Endothelial cell of hepatic sinusoid (primary cell): ENCODE results near the gene ACOT7.

Experiments
- in situ Hi-C: cut with HindIII; loops from 2 replicates; pipeline ENCODE4 v1.10.0; 2017; ENCODE audit warnings: low sequenced_read_pairs

The ACOT7 gene

GRCh38 chr1:6294080-6294889, 99.3 kb downstream of the ACOT7 start:
- in situ Hi-C loops, result no loop called here

GRCh38 chr1:6292102-6292501, 101.5 kb downstream of the ACOT7 start:
- in situ Hi-C loops, result no loop called here

GRCh38 chr1:6288665-6289064, 104.9 kb downstream of the ACOT7 start:
- in situ Hi-C loops, result no loop called here

- in situ Hi-C loops, result no loop called here
These were observed 105.5 kb downstream of the ACOT7 start for GRCh38 chr1:6288026-6288425.

GRCh38 chr1:6287431-6287886, 106.1 kb downstream of the ACOT7 start:
- in situ Hi-C loops, result no loop called here

GRCh38 chr1:6287029-6287428, 106.5 kb downstream of the ACOT7 start:
- in situ Hi-C loops, result no loop called here

- in situ Hi-C loops, result no loop called here
These were observed 107.3 kb downstream of the ACOT7 start for GRCh38 chr1:6286266-6286665.

GRCh38 chr1:6285336-6285735, 108.2 kb downstream of the ACOT7 start:
- in situ Hi-C loops, result no loop called here

- in situ Hi-C loops, result no loop called here
These were observed 110.8 kb downstream of the ACOT7 start for GRCh38 chr1:6282577-6283270.

- in situ Hi-C loops, result no loop called here
These were observed 111.8 kb downstream of the ACOT7 start for GRCh38 chr1:6281511-6282402.

- in situ Hi-C loops, result no loop called here
These were observed 112.7 kb downstream of the ACOT7 start for GRCh38 chr1:6280761-6281451.

GRCh38 chr1:6279613-6280383, 113.8 kb downstream of the ACOT7 start:
- in situ Hi-C loops, result no loop called here

GRCh38 chr1:6279066-6279465, 114.5 kb downstream of the ACOT7 start:
- in situ Hi-C loops, result no loop called here

- in situ Hi-C loops, result no loop called here
These were observed 115.3 kb downstream of the ACOT7 start for GRCh38 chr1:6278263-6278662.

- in situ Hi-C loops, result no loop called here
These were observed 116.6 kb downstream of the ACOT7 start for GRCh38 chr1:6276811-6277555.

GRCh38 chr1:6275826-6276782, 117.5 kb downstream of the ACOT7 start:
- in situ Hi-C loops, result no loop called here

- in situ Hi-C loops, result no loop called here
These were observed 118.9 kb downstream of the ACOT7 start for GRCh38 chr1:6274622-6275139.

GRCh38 chr1:6274102-6274501, 119.5 kb downstream of the ACOT7 start:
- in situ Hi-C loops, result no loop called here
